ENCODE measurements around the gene ADGRF5.

Gene ADGRF5

GRCh38 chr6:46932526-46933319, 11.0 kb upstream of the ADGRF5 start:
- DNase-seq (ENCODE audit: low read depth in 2 of 2), result no peak

DNA sequence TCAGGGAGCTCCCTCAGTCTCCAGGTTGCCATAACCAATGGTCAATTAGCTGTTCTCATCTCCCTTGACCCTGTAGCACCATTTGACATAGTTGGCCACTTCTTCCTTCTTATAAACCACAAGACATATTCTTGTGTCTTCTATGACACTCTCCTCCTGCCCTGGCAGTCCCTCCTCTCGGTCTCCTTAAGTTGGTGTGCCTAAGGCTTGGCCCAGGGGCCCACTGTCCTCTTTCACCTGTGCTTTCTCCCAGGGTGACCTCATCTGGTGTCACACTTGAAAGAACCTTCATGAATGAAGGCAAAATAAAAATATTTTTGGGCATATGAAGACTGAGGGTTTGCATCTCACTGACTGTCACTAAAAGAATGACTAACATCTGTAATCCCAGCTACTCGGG, 9.7 kb upstream of the ADGRF5 start:
- no peak for DNase-seq (ENCODE audit: low read depth in 2 of 2)

DNA sequence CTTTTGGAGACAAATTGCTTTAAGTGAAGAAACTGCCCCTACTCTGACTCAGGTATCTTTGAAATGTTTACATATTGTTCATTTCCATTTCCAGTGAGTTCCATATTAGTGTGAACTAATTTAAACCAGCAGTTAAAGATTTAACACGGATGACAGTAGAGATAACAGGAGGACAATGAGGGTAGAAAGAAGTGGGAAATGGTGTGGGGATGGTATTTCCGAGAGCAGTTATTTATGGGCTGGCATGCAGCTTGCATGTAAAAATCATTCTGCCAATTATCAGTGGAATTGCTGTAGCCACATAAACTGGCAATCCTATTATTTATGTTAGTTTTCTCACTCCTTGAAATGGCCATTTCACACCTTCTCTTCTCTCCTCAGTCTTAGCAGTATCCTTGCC, 8.6 kb upstream of the ADGRF5 start:
- no peak for DNase-seq (ENCODE audit: low read depth in 2 of 2)

DNA sequence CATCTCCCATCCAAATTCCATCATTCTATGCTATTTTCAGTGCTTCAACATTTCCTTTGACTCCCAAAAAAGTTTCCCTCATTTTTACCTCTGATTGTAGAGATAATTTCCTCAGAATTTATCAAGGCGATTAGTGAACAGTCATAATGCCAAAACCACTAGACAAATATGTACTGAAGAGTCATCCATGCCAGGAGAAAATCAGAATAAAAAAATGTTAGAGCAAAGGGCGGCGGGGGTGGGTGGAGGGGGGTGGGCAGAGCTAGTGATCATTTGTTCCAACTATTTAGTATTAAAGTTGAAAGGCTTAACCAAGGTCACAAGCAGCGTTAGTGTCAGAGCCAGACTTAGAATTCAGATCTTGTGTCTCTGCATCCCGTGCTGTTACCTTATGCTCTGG, 5.3 kb upstream of the ADGRF5 start:
- DNase-seq (ENCODE audit: low read depth in 2 of 2), result no peak

DNA sequence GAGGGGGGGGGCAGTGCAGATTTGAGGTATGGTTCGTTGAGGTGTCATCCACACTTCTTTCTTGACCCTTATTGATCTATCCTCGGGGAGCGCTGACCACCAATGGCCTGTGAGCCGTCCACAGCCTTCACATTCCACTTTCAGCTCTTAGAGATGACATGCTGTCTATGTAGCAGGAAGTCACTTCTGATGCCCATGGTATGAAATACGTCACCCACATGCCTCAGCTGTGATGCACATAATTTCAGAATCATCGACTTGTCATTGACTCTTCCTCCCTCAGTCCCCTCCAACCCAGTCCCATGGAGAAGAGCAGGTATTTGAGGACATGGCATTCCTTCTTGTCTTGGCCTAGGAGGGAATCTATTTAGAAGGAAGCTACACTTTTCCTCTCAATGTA, 4.7 kb upstream of the ADGRF5 start:
- DNase-seq (ENCODE audit: low read depth in 2 of 2), result no peak

- DNase-seq (ENCODE audit: low read depth in 2 of 2), result no peak
Measured at GRCh38 chr6:46925563-46926253, 4.0 kb upstream of the ADGRF5 start.

DNA sequence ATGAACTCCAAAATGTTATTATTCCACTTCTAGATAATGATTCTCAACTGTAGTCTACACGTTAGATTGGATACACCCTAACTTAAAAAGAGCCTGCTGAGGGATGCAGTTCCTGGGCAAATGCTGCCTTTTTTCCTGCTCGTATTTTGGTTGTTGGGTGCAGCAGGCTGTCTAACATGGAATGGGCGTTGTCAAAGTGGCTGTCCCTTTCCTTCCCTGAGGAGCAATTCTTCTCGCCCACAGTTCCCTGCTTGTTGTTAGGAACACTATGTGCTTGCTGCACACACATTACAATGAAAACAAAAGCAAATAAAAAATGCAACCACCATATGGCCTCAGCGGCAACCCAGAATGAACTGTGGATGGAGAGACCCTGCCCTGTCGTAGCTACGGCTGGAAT, 1.7 kb upstream of the ADGRF5 start:
- no peak for DNase-seq (ENCODE audit: low read depth in 2 of 2)

DNA sequence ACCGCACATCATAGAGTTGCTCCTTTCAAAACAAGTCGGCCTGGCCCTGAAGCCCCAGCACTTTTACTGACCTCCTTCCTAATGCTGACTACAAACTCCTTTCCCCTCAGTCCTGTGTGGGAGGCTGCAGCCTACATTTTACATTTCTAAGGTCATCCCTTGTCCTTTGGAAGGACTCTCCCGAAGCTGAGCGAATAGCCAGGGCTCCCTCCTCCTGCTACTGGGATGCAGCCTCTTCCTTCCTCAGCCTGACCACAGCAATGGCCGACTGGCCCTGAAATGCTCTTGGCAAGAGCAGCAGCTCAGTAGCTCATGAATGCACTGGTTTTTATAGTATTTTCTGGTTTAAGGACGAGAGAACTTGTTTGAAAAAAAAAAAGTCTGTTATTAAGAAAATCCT, 679 bp downstream of the ADGRF5 start:
- DNase-seq (ENCODE audit: low read depth in 2 of 2), result no peak

GRCh38 chr6:46918806-46919205, 2.9 kb downstream of the ADGRF5 start:
- no peak for DNase-seq (ENCODE audit: low read depth in 2 of 2)

- no peak for DNase-seq (ENCODE audit: low read depth in 2 of 2)
Measured at GRCh38 chr6:46917002-46917545, 4.7 kb downstream of the ADGRF5 start.

- no peak for DNase-seq (ENCODE audit: low read depth in 2 of 2)
Measured at GRCh38 chr6:46915866-46916265, 5.9 kb downstream of the ADGRF5 start.

- DNase-seq (ENCODE audit: low read depth in 2 of 2), result no peak
Measured at GRCh38 chr6:46915380-46915779, 6.4 kb downstream of the ADGRF5 start.

- DNase-seq (ENCODE audit: low read depth in 2 of 2), result no peak
Measured at GRCh38 chr6:46914279-46914810, 7.4 kb downstream of the ADGRF5 start.

- no peak for DNase-seq (ENCODE audit: low read depth in 2 of 2)
Measured at GRCh38 chr6:46909371-46909770, 12.4 kb downstream of the ADGRF5 start.

DNA sequence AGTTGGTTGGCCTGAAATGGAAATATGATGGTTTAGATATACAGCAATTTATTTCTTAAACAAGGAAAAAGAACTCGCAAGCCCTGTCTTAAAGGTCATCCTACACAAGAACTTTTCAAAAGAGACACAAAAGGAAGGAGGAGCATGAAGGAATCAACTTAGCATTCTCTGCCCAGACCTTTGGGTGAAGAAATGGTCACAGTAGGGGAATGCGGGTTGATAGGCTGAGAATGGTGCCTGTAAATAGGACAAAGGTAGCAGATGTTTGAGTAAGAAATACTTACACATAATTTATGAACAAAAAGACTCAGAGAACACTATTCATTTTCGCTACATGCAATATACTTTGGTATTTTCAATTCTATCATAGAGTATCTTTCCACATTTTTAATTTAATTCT, 15.0 kb downstream of the ADGRF5 start:
- DNase-seq (ENCODE audit: low read depth in 2 of 2), result no peak

- DNase-seq (ENCODE audit: low read depth in 2 of 2), result no peak
Measured at GRCh38 chr6:46904117-46904516, 17.6 kb downstream of the ADGRF5 start.

DNA sequence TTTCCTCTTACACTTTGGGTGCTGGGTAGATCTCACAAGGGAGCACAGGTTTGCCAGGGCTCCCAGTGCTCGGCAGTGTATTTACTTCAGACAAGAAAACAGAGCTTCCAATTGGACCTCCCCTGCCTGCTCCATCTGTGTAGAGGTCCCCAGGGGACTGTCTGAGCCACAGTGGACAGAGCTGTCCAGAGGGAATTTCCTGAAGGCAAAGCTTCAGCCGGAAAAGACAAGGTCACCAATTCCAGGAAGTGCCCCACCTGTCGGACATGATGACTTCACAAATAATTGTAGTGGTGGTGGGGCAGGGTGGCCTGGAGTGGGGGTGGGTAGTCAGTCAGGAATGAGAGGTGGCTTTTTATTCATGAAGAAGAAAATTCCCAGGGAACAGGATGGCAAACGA, 18.6 kb downstream of the ADGRF5 start:
- DNase-seq (ENCODE audit: low read depth in 2 of 2), result no peak

DNA sequence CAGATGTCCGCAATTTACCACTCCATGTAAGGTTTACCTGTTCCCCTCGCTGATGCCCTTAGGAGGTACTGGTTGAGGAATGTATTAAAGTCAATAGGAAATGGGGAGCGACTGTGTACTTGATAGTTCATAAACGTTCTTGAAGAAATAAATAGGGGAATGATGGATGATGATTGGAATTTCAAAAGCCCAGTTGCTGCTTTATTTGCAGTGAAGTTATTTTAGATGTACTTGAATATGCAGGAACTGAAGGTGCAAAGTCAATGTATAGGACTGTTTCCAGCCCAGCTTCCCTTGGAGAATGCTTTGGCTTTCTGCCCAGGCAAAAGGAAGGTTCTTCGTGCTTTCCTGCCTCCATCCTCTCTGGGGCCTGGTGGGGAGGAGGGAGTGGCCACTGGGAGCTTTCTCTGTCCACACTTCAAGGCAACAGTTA, 19.8 kb downstream of the ADGRF5 start:
- DNase-seq (ENCODE audit: low read depth in 2 of 2), result no peak

- no peak for DNase-seq (ENCODE audit: low read depth in 2 of 2)
Measured at GRCh38 chr6:46900266-46900665, 21.5 kb downstream of the ADGRF5 start.

- DNase-seq (ENCODE audit: low read depth in 2 of 2), result no peak
Measured at GRCh38 chr6:46899659-46900058, 22.1 kb downstream of the ADGRF5 start.

DNA sequence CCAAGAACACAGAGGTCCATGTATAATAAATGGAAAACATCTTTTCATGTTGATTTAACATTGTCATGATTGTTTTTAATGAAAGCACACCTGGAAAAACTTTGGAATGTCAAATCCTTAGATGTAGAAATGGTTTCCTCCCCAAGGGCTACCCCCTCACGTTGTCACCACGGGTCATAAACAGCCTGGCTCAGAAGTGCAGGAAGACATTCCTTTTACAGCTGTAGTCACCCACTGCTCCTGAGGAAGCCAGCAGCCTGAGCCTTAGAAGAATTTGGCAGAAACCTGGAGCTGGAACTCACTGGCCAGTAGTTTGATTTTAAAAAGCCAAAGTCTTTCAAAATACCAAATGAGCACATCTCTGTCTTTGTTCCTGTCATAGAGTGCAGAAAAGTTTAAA, 23.7 kb downstream of the ADGRF5 start:
- no peak for DNase-seq (ENCODE audit: low read depth in 2 of 2)

GRCh38 chr6:46896871-46897270, 24.9 kb downstream of the ADGRF5 start:
- no peak for DNase-seq (ENCODE audit: low read depth in 2 of 2)

DNA sequence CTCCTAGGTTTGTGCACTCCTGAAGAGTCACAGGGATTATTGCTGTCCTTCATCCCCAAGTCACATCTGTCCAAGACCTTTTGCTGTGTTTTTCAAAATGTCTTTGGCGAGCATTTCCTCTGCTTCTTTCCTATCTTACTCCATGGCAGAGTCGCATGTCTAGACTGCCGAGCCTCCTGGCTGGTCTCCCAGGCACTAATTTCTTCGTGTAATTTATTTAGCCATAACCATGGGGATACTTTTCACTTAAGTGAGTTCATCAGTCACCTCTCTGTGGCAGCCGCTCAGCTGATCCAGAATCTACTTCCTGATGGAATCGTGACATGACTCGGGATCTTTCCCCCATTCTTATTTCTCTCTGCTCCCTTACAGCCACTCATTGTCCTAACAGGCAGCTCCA, 25.8 kb downstream of the ADGRF5 start:
- no peak for DNase-seq (ENCODE audit: low read depth in 2 of 2)
